GM12891 (cell line): ENCODE data around the gene VDAC1.
A peak's percentile ranks its signal among the peaks of the same experiment; 100 is the strongest.

Experiments used
- DNase-seq: peaks from one replicate; pipeline ENCODE4 v3.0.0; 2011; ENCODE audit warnings: low spot score; ENCODE audit not compliant: insufficient read length
- FAIRE-seq: peaks from 2 replicates; lab custom pipeline; 2011; peaks lifted over from hg19 to GRCh38; lab: Jason Lieb, UNC
- PAX5 ChIP-seq: IDR thresholded peaks from 2 replicates; pipeline ENCODE4 v1.6.1; 2011; ENCODE audit warnings: low read length, moderate library complexity, mild to moderate bottlenecking; ENCODE audit not compliant: insufficient read depth, severe bottlenecking
- POLR2A ChIP-seq: IDR thresholded peaks from 2 replicates; pipeline ENCODE4 v1.6.1; 2011; ENCODE audit warnings: low read depth, low read length, control low read depth
- POLR2AphosphoS5 ChIP-seq: IDR thresholded peaks from 2 replicates; pipeline ENCODE4 v1.6.1; 2011; ENCODE audit warnings: low read depth, low read length, control low read depth
- POU2F2 ChIP-seq: IDR thresholded peaks from 2 replicates; pipeline ENCODE4 v1.6.1; 2011; ENCODE audit warnings: low read depth, mild to moderate bottlenecking, control low read depth, low read length, moderate library complexity
- SPI1 ChIP-seq: IDR thresholded peaks from 2 replicates; pipeline ENCODE4 v1.6.1; 2011; ENCODE audit warnings: low read depth, low read length, control low read depth
- TAF1 ChIP-seq: IDR thresholded peaks from 2 replicates; pipeline ENCODE4 v1.6.1; 2011; ENCODE audit warnings: low read depth, low read length, control low read depth

Gene VDAC1

GRCh38 chr5:133969654-133970324 is 35.0 kb downstream of the VDAC1 start:
- TF ChIP-seq POLR2A (no peak), POLR2AphosphoS5 (no peak), PAX5 (no peak), POU2F2 (no peak), TAF1 (no peak), SPI1 (no peak)
- DNase-seq (no peak), FAIRE-seq (no peak)

DNA sequence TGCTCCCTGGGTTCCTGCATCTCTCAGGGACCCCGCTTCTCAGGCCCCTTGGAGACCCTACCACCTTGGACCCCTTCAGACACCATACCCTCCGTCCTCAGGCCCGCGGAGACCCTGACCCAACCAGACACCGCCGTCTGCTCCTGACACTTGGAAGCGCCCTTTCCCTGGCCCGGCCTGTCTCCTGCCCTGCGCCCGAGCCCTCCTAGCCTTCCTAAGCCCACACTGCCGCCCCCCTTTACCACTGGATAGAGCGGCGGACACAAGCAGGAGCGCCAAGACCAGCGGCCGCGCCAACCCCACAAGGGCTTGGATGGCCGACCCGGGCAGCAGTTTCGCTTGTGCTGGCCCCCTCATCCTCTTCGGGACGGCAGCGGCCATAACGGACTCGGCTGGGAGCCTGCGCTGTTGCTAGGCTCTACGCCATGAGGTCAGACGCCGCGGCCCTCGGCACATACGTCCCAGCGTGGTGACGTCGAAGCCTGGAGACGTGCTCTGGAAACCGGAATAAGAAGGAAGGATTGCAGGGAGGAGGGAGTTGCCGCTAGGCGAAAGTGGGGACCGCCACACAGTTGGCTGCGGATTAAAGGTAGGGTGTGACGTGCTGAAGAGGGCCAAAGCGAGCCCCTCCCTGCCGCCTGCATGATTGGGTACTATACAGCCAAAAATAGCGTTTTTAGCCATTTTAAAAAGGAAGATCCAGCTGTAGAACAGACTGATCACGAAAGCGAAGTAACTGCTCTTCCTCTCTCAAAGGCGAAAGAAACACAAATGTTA is 36.4 kb downstream of the VDAC1 start, which contains the start of gene C5orf15:
Gene C5orf15 (minus strand): TSS at position 422 of the 777 bp plus-strand sequence. CDS start 41 bp downstream, at position 381.
- DNase-seq (peak; percentile 71), FAIRE-seq (peak; percentile 99)
- peak; percentile 62; the same call in 1 of the 2 replicates for TF ChIP-seq POLR2AphosphoS5
- TF ChIP-seq PAX5 = no peak
- TF ChIP-seq SPI1 = no peak
- no peak for TF ChIP-seq POU2F2
- peak; percentile 76 for TF ChIP-seq POLR2A
- peak; percentile 77 for TF ChIP-seq TAF1

DNA sequence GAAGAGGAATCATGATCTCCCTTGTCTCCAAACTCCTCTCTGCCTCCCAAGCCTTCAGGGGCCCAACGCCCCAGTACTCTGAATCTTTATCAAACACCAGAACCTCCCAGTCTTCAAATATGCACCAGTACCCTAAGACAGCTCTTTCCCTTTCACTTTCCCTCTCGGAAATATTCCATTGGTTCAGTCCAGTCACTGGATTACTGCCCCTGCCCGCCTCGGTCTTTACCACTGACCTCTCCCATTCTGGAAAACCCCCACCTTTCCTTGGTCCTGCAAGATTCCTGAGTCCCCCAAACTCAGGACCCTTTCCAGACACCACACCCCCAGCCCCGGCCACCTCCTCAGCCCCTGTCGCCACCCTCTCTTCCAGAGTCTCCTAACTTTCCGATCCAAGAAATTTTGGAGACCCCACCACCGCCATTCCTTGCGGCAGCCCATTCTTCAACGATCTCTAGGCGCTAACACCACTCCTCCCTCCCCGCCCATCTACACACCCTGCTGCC is 37.0 kb downstream of the VDAC1 start:
- no peak for TF ChIP-seq PAX5
- TF ChIP-seq POLR2A = no peak
- FAIRE-seq (no peak), DNase-seq (no peak)

DNA sequence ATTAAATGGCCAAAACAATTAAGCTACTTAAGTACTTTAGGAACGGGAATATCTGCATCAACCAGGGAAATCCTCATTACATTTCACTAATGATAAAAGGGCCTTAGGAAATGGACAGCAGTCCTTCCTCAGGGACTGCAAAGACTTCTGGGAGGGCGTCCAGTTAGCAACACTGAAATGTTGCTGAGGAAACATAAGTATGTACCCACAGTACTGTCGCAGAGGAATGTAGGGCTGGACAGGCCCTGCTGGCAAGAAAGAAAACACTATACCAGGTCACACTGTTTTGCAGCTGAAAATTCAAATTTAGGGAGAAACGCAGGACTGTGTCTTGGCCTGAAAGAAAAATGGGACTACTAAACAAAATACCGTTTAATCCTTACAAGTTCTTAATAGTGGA is 37.7 kb downstream of the VDAC1 start:
- TF ChIP-seq POLR2AphosphoS5 (no peak), TAF1 (no peak), POLR2A (no peak), POU2F2 (no peak), SPI1 (no peak), PAX5 (no peak)
- DNase-seq = no peak
- no peak for FAIRE-seq

DNA sequence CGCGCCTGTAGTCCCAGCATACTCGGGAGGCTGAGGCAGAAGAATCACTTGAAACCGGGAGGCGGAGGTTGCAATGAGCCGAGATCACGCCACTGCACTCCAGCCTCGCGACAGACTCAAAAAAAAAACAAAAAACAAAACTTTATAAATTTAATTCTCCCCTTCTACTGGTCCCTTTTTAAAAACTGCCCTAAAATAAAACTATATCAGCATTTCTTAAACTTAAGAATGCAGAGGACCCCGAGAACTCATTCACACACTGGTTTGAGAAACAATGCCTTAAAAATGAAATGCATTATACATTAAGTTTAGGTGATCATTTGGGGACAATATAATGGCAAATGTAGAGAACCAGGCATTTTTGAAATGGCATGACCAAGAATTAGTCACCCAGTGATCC is 38.7 kb downstream of the VDAC1 start:
- no peak for DNase-seq
- no peak for FAIRE-seq

DNA sequence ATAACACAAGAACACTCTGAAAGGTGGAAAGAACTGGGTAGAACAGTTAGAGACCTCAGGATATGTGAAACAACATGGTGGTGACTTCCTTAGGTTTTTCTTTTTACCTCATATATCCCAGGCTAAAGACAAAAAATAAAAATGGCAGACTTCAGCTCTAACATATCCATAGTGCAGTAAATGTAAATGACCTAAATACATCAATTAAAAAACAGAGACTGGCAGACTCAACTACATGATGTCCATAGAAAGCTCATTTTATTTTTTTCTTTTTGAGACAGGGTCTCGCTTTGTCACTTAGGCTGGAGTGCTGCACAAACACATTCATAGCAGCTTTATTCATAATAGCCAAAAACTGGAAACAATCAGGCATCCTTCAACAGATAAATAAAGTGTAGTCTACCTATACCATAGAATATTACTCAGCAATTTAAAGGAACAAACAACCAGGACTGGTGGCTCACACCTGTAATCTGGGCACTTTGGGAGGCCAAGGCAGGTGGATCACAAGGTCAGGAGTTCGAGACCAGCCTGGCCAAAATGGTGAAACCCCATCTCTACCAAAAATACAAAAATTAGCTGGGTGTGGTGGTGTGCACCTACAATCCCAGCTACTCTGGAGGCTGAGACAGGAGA is 41.2 kb downstream of the VDAC1 start:
- TF ChIP-seq POLR2A = no peak
- TF ChIP-seq PAX5 = no peak
- TF ChIP-seq SPI1 = no peak
- no peak for TF ChIP-seq POU2F2
- TF ChIP-seq TAF1 = no peak
- FAIRE-seq = no peak
- no peak for DNase-seq

More for the DNA sequence above, 38.7 kb downstream of the VDAC1 start:
- TF ChIP-seq SPI1 (no peak), PAX5 (no peak), POU2F2 (no peak), TAF1 (no peak), POLR2A (no peak), POLR2AphosphoS5 (no peak)

GRCh38 chr5:133962801-133963476 is 41.8 kb downstream of the VDAC1 start:
- no peak for DNase-seq
- TF ChIP-seq POLR2AphosphoS5 (no peak), SPI1 (no peak), POU2F2 (no peak), POLR2A (no peak), TAF1 (no peak), PAX5 (no peak)
- no peak for FAIRE-seq

- FAIRE-seq (no peak), DNase-seq (no peak)
- TF ChIP-seq POLR2AphosphoS5 (no peak), POU2F2 (no peak), SPI1 (no peak), PAX5 (no peak), POLR2A (no peak), TAF1 (no peak)
Observed at GRCh38 chr5:133962131-133962530, 42.6 kb downstream of the VDAC1 start.
